ENCODE results near the gene DMXL2.
"Not testable (repeated sequence)": the region's sequence is repeated elsewhere in the genome, so short reads cannot be mapped to it uniquely, and the experiment has no call there.

Gene DMXL2

GRCh38 chr15:51425517-51426040 is 197.0 kb downstream of the DMXL2 start:
- TF ChIP-seq ZFX (IDR thresholded peaks at IDR 0.05) (no peak), CTCF (conservative IDR thresholded peaks at IDR 0.05) (no peak)
- H3K27ac ChIP-seq, result no peak overlapping the region

- TF ChIP-seq ZFX (IDR thresholded peaks at IDR 0.05) (no peak), CTCF (conservative IDR thresholded peaks at IDR 0.05) (no peak)
Measured at GRCh38 chr15:51424780-51425179, 197.8 kb downstream of the DMXL2 start.

GRCh38 chr15:51423040-51423439 is 199.5 kb downstream of the DMXL2 start:
- H3K27ac ChIP-seq, result not testable (repeated sequence)

More at GRCh38 chr15:51424780-51425179, 197.8 kb downstream of the DMXL2 start:
- no peak overlapping the region for H3K27ac ChIP-seq

GRCh38 chr15:51416129-51416528 is 206.4 kb downstream of the DMXL2 start:
- no peak for TF ChIP-seq ZFX (IDR thresholded peaks at IDR 0.05)
- no peak for TF ChIP-seq CTCF (conservative IDR thresholded peaks at IDR 0.05)
- H3K27ac ChIP-seq, result no peak overlapping the region

- no peak overlapping the region for H3K27ac ChIP-seq
- no peak for TF ChIP-seq ZFX (IDR thresholded peaks at IDR 0.05)
- no peak for TF ChIP-seq CTCF (conservative IDR thresholded peaks at IDR 0.05)
Measured at GRCh38 chr15:51414256-51414860, 208.2 kb downstream of the DMXL2 start.

GRCh38 chr15:51405693-51406523 is 216.7 kb downstream of the DMXL2 start:
- H3K27ac ChIP-seq, result no peak overlapping the region; the same call in 1 of the 2 replicates
- TF ChIP-seq ZFX (IDR thresholded peaks at IDR 0.05), result no peak
- no peak for TF ChIP-seq CTCF (conservative IDR thresholded peaks at IDR 0.05)

- no peak overlapping the region for H3K27ac ChIP-seq
- TF ChIP-seq ZFX (IDR thresholded peaks at IDR 0.05) (no peak), CTCF (conservative IDR thresholded peaks at IDR 0.05) (no peak)
Measured at GRCh38 chr15:51403946-51404695, 218.4 kb downstream of the DMXL2 start.
